Lower leg skin (tissue), 4 donors: ENCODE data around the gene FAM118B. TPM values are rescaled to one million over a fixed set of nuclear protein-coding genes. Genes with fewer than 3 reads are reported as not detected.
"Not testable (repeated sequence)": the region's sequence is repeated elsewhere in the genome, so short reads cannot be mapped to it uniquely, and the experiment has no call there.

Source experiments
- DNase-seq, 2 donors: peaks; one replicate each; pipeline ENCODE4 v3.0.0-alpha.2; 2019; ENCODE audit warnings: low spot score in 2 of 2
- H3K4me3 ChIP-seq: fragments of 200-600 bp; sonication (generic); 2 replicates; pipeline ENCODE4 v1.5.1; 2017; ENCODE audit warnings: mild to moderate bottlenecking, low read depth; ENCODE audit not compliant: poor library complexity, severe bottlenecking
- CTCF ChIP-seq, 3 donors: fragments of 450-650 bp; IDR thresholded peaks; one replicate each; pipeline ENCODE4 v1.5.1; 2016; ENCODE audit warnings: antibody characterized with exemption in 3 of 3, mild to moderate bottlenecking in 3 of 3, moderate library complexity in 2 of 3
- POLR2A ChIP-seq, 2 donors: fragments of 450-650 bp; IDR thresholded peaks; one replicate each; pipeline ENCODE4 v1.6.1; 2016 to 2017; ENCODE audit warnings: antibody characterized with exemption in 2 of 2, mild to moderate bottlenecking in 1 of 2, moderate library complexity in 1 of 2
- WGBS, 2 donors: methylation state at CpG; one replicate each; pipeline ENCODE4 v1.1.5; 2018; 5-methylcytosine and 5-hydroxymethylcytosine counted together
- intact Hi-C: fragments of 100-400 bp; cut with DNase I; formaldehyde crosslinking; loops from one replicate; pipeline ENCODE4 v1.15.0; 2023; ENCODE audit warnings: low total_unique reads
- total RNA-seq, 4 donors: library from RNA; depleted of rRNA; stranded (reverse); fragments of >200 nt; gene quantifications; one replicate each; pipeline ENCODE4 v1.1.0, GENCODE V29; 2016

FAM118B gene
- total RNA-seq, 4 donors from 2014 or later: 7.3 to 18.9 (median 9.0) TPM

GRCh38 chr11:126304457-126305075, 93.0 kb downstream of the FAM118B start:
- 16 to 22% methylated on average over 12 of the region's 12 CpGs for WGBS, 2 donors
- no peak for DNase-seq
- peak overlapping the region; percentile 56 for H3K4me3 ChIP-seq
- TF ChIP-seq POLR2A (IDR thresholded peaks at IDR 0.05) (no peak), CTCF (IDR thresholded peaks at IDR 0.05) (no peak)
- intact Hi-C loops: no loop called here

GRCh38 chr11:126305699-126306098, 94.1 kb downstream of the FAM118B start:
- no peak overlapping the region for H3K4me3 ChIP-seq
- 89 to 91% methylated on average over 4 of the region's 4 CpGs for WGBS, 2 donors
- intact Hi-C loops: no loop called here
- DNase-seq: no peak
- no peak for TF ChIP-seq CTCF (IDR thresholded peaks at IDR 0.05)
- TF ChIP-seq POLR2A (IDR thresholded peaks at IDR 0.05): no peak

- no peak for TF ChIP-seq POLR2A (IDR thresholded peaks at IDR 0.05)
- no peak for TF ChIP-seq CTCF (IDR thresholded peaks at IDR 0.05)
- DNase-seq: no peak
- WGBS, 2 donors: 46 to 48% methylated on average over 5 of the region's 5 CpGs
- no peak overlapping the region for H3K4me3 ChIP-seq
- intact Hi-C loops: no loop called here
Observed at GRCh38 chr11:126307706-126308105, 96.1 kb downstream of the FAM118B start.

- 64 to 73% methylated on average over 4 of the region's 4 CpGs for WGBS, 2 donors
- TF ChIP-seq CTCF (IDR thresholded peaks at IDR 0.05) (no peak), POLR2A (IDR thresholded peaks at IDR 0.05) (no peak)
- DNase-seq: no peak
- H3K4me3 ChIP-seq: no peak overlapping the region
- intact Hi-C loops: no loop called here
Observed at GRCh38 chr11:126308271-126308671, 96.7 kb downstream of the FAM118B start.

GRCh38 chr11:126308771-126309170, 97.2 kb downstream of the FAM118B start:
- H3K4me3 ChIP-seq, intact Hi-C loops, DNase-seq: not testable (repeated sequence)
- WGBS, 2 donors: 85 to 92% methylated on average over 4 of the region's 4 CpGs

GRCh38 chr11:126310200-126310991, 98.8 kb downstream of the FAM118B start:
- DNase-seq: peak; percentile 73 to 93
- TF ChIP-seq POLR2A (IDR thresholded peaks at IDR 0.05): no peak
- TF ChIP-seq CTCF (IDR thresholded peaks at IDR 0.05): peak in 1 of 3 donors; percentile 61
- no peak overlapping the region for H3K4me3 ChIP-seq
- 61 to 63% methylated on average over 12 of the region's 12 CpGs for WGBS, 2 donors
- intact Hi-C loops: loop anchor here (2.0 kb wide), 1 partner anchor 174 kb away; no protein-coding TSS in a partner anchor
